LNCaP clone FGC (cell line): Measurements from ENCODE around the gene CDC42SE2.

Source experiments
- DNase-seq: peaks from one replicate; pipeline ENCODE4 v3.0.0-alpha.2; 2011; ENCODE audit warnings: low read depth
- H3K4me3 ChIP-seq: 2 replicates; pipeline ENCODE4 v1.5.1; 2011; ENCODE audit warnings: mild to moderate bottlenecking, low read depth, low read length, control low read depth
- TF ChIP-seq, protein P1 (sequence below): IDR thresholded peaks from 2 replicates; pipeline ENCODE4 v1.5.1; 2012; ENCODE audit warnings: mild to moderate bottlenecking; ENCODE audit not compliant: control insufficient read depth, insufficient read depth; ENCODE audit errors: extremely low read depth

CDC42SE2 gene

DNA sequence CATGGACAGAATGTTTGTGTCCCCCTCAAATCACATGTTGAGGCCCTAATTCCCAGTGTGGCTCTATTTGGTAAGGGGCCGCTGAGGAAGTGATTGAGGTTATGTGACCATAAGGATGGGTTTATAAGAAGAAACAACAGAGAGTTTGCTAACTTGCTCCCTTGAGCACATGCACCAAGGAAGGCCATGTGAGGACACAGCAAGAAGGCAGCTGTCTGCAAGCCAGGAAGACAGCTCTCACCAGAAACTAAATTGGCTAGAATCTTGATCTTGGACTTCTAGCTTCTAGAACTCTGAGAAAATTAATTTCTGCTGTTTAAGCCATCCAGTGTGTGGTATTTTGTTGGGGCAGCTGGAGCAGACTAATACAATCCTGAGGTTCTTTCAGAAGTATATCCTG lies 35.2 kb upstream of the CDC42SE2 start:
- DNase-seq = no peak
- H3K4me3 ChIP-seq = no peak overlapping the region
- TF ChIP-seq, protein P1, sequence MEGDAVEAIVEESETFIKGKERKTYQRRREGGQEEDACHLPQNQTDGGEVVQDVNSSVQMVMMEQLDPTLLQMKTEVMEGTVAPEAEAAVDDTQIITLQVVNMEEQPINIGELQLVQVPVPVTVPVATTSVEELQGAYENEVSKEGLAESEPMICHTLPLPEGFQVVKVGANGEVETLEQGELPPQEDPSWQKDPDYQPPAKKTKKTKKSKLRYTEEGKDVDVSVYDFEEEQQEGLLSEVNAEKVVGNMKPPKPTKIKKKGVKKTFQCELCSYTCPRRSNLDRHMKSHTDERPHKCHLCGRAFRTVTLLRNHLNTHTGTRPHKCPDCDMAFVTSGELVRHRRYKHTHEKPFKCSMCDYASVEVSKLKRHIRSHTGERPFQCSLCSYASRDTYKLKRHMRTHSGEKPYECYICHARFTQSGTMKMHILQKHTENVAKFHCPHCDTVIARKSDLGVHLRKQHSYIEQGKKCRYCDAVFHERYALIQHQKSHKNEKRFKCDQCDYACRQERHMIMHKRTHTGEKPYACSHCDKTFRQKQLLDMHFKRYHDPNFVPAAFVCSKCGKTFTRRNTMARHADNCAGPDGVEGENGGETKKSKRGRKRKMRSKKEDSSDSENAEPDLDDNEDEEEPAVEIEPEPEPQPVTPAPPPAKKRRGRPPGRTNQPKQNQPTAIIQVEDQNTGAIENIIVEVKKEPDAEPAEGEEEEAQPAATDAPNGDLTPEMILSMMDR = no peak

DNA sequence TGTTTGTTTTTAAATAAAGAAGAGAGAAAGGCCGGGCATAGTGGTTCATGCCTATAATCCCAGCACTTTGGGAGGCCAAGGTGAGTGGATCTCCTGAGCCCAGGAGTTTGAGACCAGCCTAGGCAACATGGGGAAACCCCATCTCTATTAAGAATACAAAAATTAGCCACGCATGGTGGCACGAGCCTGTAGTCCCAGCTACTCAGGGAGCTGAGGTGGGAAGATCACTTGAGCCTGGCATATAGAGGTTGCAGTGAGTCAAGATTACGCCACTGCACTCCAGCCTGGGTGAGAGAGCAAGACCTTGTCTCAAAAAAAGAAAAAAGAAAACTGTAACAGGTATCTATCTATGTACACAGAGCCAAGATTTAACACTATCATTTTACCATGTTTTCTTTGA lies 34.2 kb upstream of the CDC42SE2 start:
- H3K4me3 ChIP-seq = no peak overlapping the region
- TF ChIP-seq, protein P1 = no peak
- no peak for DNase-seq

DNA sequence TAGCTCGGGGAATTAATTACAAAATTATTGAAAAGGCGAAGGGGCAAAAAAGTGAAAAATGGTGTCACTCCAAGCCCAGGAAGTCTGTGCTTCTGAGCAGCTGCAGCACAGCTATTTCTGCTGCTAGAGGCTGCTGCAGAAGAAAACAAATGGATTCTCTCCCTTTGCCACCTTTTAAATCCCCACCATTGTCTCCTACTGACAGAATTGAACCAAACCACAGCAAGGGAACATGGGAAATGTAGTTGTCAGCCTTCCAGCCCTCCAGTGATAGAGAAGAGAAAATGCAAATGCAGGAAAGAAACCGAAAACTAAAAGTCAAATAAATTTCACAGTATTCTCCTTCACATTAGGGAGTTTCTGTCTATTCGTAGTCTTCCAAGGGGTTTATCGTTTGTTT lies 33.4 kb upstream of the CDC42SE2 start:
- TF ChIP-seq, protein P1 = no peak
- no peak for DNase-seq
- no peak overlapping the region for H3K4me3 ChIP-seq

DNA sequence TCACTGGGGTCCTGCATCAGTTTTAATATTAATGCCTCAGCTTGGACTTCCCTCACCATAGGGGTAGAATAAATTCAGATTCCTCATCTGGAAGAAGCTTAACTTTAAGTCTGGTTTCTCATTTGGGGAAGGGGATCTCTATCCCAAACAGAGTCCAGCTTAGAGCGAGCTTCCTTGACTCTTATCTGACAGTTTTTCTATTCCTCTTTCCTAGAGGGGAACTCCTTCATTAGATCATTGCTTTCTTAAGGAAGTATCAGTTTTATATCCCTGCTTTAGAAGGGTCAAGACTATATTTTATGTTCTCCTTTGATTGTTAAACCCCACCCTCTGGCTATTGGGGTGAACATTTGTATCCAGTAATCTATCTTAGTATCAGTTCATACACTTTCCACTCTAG lies 24.2 kb upstream of the CDC42SE2 start:
- no peak overlapping the region for H3K4me3 ChIP-seq
- no peak for DNase-seq
- TF ChIP-seq, protein P1 = no peak

DNA sequence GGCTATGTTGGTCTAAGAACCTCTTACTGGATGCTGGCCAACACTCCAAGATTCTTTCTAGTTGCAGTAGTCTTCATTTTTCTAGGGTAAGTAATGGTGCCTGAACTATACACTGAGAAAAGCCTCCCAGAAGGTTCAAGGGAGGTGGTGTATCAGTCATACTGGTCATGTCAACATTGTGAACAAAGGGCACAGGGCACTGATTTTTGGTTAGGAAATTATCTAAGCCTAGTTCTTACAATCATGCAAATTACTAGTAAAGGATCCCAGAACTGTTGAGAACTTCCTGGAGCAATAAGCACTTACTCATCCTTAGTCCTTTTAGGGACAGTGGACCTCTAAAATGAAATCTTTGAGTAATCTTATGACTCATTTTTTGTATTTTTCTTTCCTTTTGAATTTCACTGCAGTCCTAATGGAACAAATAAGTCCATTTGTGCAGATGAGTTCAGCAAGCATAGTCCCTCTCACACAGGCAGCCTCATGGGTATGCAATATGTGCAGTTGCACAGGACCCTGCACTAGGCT lies 21.1 kb upstream of the CDC42SE2 start:
- H3K4me3 ChIP-seq = no peak overlapping the region
- DNase-seq = no peak
- TF ChIP-seq, protein P1 = no peak

DNA sequence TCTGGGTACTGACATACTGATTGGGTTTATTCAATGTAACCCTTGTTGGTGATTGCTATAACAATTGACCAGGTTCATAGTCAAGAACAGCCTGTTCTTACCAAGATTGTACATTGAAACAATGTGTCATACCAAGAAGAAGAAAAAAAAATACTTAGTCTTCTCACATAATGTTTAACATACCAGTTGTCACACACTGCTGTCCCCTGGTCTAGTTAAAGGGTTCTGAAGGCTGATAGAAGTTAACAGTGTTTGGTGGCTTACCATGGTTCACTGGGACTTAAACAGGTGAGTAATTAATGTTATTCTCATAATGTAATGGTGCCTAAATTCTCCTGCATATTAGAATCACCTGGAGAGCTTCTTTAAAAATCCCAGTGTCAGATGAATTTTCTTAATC lies 18.5 kb upstream of the CDC42SE2 start:
- DNase-seq = no peak
- no peak overlapping the region for H3K4me3 ChIP-seq
- TF ChIP-seq, protein P1 = no peak

DNA sequence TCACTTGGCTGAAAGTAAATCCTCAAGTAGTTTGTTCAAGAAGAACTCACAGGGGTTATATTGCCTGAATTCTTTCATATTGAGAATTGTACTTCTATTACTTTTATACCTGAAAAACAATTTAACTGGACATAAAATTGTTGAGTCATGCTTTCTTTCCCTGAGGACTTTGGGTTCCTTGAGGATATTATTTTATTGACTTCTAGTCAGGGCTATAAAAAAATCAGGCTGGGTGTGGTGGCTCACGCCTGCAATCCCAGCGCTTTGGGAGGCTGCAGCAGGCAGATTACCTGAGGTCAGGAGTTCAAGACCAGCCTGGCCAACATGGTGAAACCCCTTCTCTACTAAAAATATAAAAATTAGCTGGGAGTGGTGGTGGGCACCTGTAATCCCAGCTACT lies 17.9 kb upstream of the CDC42SE2 start:
- no peak overlapping the region for H3K4me3 ChIP-seq
- no peak for DNase-seq
- TF ChIP-seq, protein P1 = no peak
